Measurements from ENCODE around the gene ZPBP2.

ZPBP2 gene

DNA sequence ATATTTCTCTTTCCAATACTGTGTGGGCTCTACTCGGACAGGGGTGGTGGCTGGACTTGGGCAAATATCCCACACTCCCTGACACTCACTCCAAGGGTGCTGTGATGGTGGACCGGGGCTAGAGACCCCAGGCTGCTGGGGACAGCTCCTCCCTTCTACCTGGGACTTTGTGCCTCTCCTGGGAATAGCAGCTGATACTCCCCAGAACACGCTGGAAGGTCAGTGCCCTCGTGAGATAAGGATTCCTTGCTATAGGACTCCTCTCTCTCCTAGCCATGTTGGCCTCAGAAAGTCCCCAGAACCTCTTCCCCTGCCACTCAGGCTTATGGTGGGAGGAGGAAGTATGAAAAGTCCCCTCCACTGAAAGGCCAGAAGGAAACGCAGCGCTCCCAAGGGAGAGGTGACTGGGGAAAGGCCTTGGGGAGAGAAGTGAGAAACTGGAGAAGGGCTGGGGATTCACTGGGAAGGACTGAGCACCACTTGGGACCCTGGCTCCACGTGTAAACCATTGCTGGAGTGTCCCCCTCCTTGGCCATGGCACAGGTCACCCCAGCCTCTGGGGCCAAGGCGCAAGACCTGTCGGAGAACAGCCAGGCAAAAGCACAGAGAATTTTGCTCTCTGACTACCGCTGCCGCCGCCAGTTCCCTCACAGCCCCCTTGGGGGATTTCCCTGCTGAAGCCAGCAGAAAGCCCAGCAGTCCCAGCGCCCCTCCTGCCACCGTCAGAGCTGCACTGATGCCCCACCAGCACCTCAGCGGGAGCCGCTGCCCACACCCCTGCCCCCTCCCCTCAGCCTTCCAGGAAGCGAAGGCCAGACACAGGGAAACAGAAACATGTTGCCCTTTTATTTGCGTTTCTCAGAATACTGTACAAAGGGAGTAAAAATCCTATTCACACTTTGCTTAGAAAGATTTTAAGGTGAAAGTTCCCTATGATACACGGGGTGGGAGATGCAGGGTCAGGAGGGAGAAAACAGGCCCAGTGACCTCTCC lies 52.5 kb downstream of the ZPBP2 start:
- no peak for DNase-seq (ENCODE audit: low read depth)
- TF ChIP-seq, protein P1, sequence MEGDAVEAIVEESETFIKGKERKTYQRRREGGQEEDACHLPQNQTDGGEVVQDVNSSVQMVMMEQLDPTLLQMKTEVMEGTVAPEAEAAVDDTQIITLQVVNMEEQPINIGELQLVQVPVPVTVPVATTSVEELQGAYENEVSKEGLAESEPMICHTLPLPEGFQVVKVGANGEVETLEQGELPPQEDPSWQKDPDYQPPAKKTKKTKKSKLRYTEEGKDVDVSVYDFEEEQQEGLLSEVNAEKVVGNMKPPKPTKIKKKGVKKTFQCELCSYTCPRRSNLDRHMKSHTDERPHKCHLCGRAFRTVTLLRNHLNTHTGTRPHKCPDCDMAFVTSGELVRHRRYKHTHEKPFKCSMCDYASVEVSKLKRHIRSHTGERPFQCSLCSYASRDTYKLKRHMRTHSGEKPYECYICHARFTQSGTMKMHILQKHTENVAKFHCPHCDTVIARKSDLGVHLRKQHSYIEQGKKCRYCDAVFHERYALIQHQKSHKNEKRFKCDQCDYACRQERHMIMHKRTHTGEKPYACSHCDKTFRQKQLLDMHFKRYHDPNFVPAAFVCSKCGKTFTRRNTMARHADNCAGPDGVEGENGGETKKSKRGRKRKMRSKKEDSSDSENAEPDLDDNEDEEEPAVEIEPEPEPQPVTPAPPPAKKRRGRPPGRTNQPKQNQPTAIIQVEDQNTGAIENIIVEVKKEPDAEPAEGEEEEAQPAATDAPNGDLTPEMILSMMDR (conservative IDR thresholded peaks at IDR 0.05; ENCODE audit: control insufficient read depth, insufficient read depth, low read depth, low read length), result no peak
- no peak overlapping the region for H3K4me3 ChIP-seq (ENCODE audit: control insufficient read depth, low read depth, low read length)

DNA sequence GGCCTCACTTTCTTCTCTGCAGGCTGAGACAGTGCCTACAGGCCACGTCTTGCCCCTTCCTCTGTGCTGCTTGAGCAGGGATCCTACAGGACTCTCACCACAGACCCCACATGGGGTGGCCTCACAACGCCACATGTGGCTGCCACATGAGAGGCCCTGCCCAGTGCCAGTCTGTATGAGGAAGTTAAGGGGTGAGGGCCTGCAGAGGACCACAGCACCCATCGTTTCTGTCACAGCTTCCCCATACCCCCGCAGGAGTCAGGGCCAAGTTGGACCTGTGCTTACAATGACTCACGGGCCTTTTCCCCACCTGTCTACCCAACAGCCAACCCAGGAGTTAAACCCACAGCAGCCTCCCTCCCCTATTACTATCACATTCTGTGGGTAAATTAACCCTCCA lies 53.3 kb downstream of the ZPBP2 start:
- H3K4me3 ChIP-seq (ENCODE audit: control insufficient read depth, low read depth, low read length), result no peak overlapping the region
- TF ChIP-seq, protein P1 (conservative IDR thresholded peaks at IDR 0.05; ENCODE audit: control insufficient read depth, insufficient read depth, low read depth, low read length), result no peak
- no peak for DNase-seq (ENCODE audit: low read depth)

DNA sequence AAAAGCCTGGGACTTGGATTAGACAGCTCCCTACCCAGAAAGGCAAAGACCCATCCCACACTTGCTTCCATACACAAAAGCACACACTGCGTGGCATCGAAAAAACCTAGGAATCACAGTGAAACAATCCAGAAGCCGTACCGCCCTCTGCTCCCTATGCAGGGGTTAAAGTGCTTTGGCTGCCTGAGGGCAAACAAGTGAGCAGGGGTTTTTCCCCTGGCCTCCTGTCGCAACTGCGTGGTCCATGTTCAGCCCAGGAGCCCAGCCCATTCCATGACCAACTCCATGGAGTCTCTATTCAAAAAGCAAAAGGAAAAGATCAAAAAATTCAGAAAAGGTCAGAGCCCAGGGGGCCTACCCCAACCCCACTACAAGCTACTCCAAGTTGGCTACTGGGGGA lies 54.0 kb downstream of the ZPBP2 start:
- TF ChIP-seq, protein P1 (conservative IDR thresholded peaks at IDR 0.05; ENCODE audit: control insufficient read depth, insufficient read depth, low read depth, low read length), result no peak
- no peak overlapping the region for H3K4me3 ChIP-seq (ENCODE audit: control insufficient read depth, low read depth, low read length)
- DNase-seq (ENCODE audit: low read depth), result no peak

DNA sequence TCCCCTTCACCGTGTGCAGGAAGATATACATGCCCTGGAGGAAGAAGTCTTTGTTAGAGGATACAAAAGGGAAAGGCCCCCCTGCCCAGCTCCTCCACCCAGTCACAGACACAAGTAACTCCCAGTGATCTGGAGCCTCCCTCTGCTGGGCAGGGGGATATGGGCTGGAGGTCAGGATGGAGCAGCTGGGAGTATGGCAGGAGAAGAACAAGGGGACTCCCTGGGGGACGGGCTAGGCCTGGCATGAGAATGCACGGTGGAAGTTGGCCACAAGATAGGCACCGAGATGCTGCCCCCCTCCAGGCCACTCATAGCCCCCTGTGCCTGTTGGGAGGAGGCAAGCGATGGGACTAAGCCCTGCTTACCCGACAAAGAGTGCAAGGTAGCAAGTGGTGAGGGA lies 55.2 kb downstream of the ZPBP2 start:
- TF ChIP-seq, protein P1 (conservative IDR thresholded peaks at IDR 0.05; ENCODE audit: control insufficient read depth, insufficient read depth, low read depth, low read length), result no peak
- no peak for DNase-seq (ENCODE audit: low read depth)
- H3K4me3 ChIP-seq (ENCODE audit: control insufficient read depth, low read depth, low read length), result no peak overlapping the region

DNA sequence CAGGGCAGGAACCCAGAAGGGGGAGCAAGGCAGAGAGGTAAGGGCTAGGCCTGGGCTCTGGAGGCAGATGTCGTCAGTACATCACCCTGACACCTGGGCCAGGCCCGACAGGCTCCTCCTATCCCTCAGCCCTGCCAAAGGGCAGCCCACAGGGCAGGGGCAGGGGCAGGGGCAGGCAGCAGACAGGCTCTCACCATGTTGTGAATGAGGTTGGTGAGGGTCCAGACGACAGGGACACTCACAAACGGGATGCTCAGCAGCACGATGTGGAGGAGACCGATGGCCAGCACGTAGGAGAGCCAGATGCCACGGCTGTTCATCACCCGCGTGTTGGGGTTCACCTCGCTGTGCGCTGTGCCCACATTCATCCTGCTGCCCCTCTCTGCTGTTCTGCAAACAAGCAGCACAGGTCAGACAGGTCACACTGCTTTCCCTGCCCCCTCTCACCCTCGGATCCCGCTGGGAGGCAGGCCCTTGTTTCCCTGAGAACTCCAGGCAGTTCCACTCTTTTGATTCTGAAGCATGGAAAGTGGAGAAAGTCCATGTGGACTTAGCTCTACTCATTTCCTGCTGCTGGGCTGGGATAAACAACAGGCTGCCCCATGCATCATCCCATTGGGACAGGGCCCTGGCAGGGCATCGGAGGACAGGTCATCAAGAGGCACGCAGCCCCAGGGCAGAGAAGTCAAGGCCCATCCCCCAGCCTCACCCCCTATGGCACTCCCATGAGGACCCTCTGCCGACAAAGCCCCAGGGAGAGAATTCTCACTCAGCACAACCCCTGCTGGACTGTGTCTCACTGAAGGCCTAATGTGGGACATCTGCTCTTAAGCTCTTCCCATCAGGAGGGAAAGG lies 56.1 kb downstream of the ZPBP2 start:
- DNase-seq (ENCODE audit: low read depth), result peak; percentile 65
- no peak overlapping the region for H3K4me3 ChIP-seq (ENCODE audit: control insufficient read depth, low read depth, low read length)
- TF ChIP-seq, protein P1 (conservative IDR thresholded peaks at IDR 0.05; ENCODE audit: control insufficient read depth, insufficient read depth, low read depth, low read length), result peak; percentile 30

DNA sequence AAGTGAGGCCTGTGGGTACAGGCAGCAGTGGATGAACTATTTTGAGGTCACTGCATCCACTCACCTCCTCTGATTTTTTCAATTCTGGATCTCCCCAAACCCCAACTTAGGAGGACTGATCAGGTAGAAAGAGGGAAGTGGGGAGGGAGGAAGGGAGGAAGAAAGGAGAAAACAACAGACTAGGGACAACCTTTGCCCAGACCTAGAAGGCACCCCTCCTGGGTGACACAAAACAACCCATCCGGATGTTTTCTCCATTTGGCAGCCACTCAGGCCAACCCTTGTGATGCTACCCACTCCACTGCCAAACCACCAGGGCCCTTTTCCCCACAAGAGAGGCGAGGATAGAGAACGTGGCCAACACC lies 56.7 kb downstream of the ZPBP2 start:
- DNase-seq (ENCODE audit: low read depth), result no peak
- no peak overlapping the region for H3K4me3 ChIP-seq (ENCODE audit: control insufficient read depth, low read depth, low read length)
- TF ChIP-seq, protein P1 (conservative IDR thresholded peaks at IDR 0.05; ENCODE audit: control insufficient read depth, insufficient read depth, low read depth, low read length), result no peak
